Measurements from ENCODE around the gene TBC1D26. TPM values are rescaled to one million over a fixed set of nuclear protein-coding genes. Genes with fewer than 3 reads are reported as not detected.

TBC1D26 gene
- total RNA-seq, 1 experiment from 2014 or later: 3.5 TPM

DNA sequence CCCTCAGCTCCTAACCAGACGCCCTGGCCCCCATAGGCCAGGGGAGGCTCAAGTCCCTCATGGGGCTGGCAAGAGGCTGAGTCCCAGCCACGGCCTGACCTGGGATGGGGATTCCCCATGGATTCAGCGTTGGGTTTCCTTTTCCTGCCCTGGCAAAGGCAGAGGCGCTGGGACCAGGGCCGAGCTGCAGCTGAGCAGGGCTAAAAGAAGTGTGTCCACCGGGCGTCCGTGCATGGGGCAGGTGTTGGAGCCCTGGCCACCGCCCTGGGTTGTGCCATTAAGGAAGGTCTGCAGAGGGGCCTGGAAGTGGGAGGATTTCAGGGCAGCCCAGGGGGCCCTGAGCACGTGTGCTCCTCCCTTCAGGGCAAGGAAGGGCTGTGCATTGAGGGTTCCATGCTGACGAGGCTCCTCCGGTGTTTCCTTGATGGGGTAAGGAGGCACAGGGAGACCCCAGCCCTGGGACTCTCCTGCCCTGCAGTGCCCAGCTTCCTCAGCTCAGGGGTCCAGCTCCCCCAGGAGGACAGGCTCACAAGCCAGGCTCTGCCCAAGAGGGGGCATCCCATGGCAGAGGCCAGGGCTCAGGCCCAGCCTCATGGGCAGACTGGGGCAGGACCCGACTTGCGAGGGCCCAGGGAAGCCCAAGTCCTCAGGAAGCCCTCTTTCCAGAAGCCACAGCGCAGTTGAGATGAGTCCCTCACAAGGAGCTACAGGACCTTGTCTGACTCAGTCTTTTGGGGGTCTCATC is 10.1 kb downstream of the TBC1D26 start (continued):
- TF ChIP-seq, protein P1, sequence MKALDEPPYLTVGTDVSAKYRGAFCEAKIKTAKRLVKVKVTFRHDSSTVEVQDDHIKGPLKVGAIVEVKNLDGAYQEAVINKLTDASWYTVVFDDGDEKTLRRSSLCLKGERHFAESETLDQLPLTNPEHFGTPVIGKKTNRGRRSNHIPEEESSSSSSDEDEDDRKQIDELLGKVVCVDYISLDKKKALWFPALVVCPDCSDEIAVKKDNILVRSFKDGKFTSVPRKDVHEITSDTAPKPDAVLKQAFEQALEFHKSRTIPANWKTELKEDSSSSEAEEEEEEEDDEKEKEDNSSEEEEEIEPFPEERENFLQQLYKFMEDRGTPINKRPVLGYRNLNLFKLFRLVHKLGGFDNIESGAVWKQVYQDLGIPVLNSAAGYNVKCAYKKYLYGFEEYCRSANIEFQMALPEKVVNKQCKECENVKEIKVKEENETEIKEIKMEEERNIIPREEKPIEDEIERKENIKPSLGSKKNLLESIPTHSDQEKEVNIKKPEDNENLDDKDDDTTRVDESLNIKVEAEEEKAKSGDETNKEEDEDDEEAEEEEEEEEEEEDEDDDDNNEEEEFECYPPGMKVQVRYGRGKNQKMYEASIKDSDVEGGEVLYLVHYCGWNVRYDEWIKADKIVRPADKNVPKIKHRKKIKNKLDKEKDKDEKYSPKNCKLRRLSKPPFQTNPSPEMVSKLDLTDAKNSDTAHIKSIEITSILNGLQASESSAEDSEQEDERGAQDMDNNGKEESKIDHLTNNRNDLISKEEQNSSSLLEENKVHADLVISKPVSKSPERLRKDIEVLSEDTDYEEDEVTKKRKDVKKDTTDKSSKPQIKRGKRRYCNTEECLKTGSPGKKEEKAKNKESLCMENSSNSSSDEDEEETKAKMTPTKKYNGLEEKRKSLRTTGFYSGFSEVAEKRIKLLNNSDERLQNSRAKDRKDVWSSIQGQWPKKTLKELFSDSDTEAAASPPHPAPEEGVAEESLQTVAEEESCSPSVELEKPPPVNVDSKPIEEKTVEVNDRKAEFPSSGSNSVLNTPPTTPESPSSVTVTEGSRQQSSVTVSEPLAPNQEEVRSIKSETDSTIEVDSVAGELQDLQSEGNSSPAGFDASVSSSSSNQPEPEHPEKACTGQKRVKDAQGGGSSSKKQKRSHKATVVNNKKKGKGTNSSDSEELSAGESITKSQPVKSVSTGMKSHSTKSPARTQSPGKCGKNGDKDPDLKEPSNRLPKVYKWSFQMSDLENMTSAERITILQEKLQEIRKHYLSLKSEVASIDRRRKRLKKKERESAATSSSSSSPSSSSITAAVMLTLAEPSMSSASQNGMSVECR (CRISPR knock-in tag; IDR thresholded peaks at IDR 0.05; ENCODE audit: borderline replicate concordance): no peak
- TF ChIP-seq ETV6 (CRISPR knock-in tag; IDR thresholded peaks at IDR 0.05): no peak

DNA sequence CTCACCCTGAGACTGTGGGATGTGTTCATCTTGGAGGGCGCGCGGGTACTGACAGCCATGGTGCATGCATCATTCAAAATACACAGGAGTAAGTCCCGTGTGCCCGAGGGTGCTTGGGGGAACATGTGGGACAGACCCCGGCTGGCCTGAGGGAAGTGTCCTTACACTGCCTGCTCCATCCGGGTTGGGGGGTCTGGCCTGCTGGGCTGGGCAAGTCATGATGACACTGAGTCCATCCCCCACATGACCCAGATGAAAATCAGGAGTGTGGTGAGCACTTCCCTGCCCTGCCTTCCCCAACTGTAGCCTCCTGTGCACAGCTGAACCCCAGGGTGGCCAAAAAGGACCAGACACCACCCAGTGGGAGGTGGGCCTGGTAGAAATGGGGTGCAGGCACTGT is 10.8 kb downstream of the TBC1D26 start:
- ChIA-PET CTCF (no interaction called here), POLR2A (interaction anchor here (0.6 kb wide), 1 partner anchor 1855 kb away, joined by 3 read pairs; no protein-coding TSS in a partner anchor)
- Mint-ChIP-seq H3K4me3 (no peak overlapping the region), H3K9me3 (peaks cover 10% of the 10 kb centered on the region), H3K36me3 (no peaks in the 10 kb centered on the region), H3K27me3 (ENCODE audit: low read depth) (no peaks in the 10 kb centered on the region), H3K27ac (no peak overlapping the region), H3K4me1 (peaks cover 3% of the 10 kb centered on the region; the same call in 1 of the 2 replicates)
- ATAC-seq (no peak), DNase-seq (ENCODE audit: low spot score) (no peak)
- TF ChIP-seq, protein P2, sequence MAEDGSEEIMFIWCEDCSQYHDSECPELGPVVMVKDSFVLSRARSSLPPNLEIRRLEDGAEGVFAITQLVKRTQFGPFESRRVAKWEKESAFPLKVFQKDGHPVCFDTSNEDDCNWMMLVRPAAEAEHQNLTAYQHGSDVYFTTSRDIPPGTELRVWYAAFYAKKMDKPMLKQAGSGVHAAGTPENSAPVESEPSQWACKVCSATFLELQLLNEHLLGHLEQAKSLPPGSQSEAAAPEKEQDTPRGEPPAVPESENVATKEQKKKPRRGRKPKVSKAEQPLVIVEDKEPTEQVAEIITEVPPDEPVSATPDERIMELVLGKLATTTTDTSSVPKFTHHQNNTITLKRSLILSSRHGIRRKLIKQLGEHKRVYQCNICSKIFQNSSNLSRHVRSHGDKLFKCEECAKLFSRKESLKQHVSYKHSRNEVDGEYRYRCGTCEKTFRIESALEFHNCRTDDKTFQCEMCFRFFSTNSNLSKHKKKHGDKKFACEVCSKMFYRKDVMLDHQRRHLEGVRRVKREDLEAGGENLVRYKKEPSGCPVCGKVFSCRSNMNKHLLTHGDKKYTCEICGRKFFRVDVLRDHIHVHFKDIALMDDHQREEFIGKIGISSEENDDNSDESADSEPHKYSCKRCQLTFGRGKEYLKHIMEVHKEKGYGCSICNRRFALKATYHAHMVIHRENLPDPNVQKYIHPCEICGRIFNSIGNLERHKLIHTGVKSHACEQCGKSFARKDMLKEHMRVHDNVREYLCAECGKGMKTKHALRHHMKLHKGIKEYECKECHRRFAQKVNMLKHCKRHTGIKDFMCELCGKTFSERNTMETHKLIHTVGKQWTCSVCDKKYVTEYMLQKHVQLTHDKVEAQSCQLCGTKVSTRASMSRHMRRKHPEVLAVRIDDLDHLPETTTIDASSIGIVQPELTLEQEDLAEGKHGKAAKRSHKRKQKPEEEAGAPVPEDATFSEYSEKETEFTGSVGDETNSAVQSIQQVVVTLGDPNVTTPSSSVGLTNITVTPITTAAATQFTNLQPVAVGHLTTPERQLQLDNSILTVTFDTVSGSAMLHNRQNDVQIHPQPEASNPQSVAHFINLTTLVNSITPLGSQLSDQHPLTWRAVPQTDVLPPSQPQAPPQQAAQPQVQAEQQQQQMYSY (CRISPR knock-in tag; IDR thresholded peaks at IDR 0.05): no peak
- TF ChIP-seq, protein P3, sequence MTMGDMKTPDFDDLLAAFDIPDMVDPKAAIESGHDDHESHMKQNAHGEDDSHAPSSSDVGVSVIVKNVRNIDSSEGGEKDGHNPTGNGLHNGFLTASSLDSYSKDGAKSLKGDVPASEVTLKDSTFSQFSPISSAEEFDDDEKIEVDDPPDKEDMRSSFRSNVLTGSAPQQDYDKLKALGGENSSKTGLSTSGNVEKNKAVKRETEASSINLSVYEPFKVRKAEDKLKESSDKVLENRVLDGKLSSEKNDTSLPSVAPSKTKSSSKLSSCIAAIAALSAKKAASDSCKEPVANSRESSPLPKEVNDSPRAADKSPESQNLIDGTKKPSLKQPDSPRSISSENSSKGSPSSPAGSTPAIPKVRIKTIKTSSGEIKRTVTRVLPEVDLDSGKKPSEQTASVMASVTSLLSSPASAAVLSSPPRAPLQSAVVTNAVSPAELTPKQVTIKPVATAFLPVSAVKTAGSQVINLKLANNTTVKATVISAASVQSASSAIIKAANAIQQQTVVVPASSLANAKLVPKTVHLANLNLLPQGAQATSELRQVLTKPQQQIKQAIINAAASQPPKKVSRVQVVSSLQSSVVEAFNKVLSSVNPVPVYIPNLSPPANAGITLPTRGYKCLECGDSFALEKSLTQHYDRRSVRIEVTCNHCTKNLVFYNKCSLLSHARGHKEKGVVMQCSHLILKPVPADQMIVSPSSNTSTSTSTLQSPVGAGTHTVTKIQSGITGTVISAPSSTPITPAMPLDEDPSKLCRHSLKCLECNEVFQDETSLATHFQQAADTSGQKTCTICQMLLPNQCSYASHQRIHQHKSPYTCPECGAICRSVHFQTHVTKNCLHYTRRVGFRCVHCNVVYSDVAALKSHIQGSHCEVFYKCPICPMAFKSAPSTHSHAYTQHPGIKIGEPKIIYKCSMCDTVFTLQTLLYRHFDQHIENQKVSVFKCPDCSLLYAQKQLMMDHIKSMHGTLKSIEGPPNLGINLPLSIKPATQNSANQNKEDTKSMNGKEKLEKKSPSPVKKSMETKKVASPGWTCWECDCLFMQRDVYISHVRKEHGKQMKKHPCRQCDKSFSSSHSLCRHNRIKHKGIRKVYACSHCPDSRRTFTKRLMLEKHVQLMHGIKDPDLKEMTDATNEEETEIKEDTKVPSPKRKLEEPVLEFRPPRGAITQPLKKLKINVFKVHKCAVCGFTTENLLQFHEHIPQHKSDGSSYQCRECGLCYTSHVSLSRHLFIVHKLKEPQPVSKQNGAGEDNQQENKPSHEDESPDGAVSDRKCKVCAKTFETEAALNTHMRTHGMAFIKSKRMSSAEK (CRISPR knock-in tag; IDR thresholded peaks at IDR 0.05; ENCODE audit: borderline replicate concordance): no peak
- TF ChIP-seq, protein P4, sequence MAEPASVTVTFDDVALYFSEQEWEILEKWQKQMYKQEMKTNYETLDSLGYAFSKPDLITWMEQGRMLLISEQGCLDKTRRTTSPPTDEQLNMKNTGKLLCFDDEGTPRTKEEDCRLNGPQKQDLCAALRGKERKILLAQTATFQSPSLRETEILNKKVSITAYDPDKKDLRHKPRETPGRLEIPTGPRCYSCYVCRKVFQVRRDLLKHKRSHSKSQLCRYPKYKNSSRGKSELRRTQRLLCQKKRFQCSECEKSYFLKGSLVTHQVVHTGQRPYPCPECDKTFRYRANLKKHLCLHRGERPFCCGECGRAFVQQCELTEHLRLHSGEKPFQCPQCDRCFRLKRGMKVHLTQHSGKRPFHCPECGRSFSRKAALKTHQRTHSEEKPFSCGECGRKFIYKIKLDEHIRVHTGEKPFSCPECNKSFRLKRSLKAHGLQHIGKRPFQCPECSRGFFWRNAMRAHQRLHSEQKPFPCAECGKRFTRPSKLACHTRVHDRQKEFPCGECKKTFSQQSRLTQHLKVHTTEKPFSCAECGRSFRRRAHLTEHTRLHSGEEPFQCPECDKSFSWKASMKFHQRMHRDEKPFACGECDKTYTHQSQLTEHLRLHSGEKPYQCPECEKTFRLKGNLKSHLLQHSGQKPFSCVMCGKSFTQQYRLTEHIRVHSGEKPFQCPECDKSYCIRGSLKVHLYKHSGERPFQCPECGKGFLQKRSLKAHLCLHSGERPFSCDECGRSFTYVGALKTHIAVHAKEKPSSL (CRISPR knock-in tag; conservative IDR thresholded peaks at IDR 0.05): no peak
- TF ChIP-seq ATF1 (CRISPR knock-in tag; IDR thresholded peaks at IDR 0.05) (no peak), NR2C2 (CRISPR knock-in tag; IDR thresholded peaks at IDR 0.05) (no peak), RORB (CRISPR knock-in tag; IDR thresholded peaks at IDR 0.05) (no peak), ESRRA (CRISPR knock-in tag; IDR thresholded peaks at IDR 0.05; ENCODE audit: borderline replicate concordance) (no peak), SP1 (CRISPR knock-in tag; conservative IDR thresholded peaks at IDR 0.05) (no peak), ZNF396 (CRISPR knock-in tag; IDR thresholded peaks at IDR 0.05; ENCODE audit: borderline replicate concordance) (no peak), ZNF121 (CRISPR knock-in tag; IDR thresholded peaks at IDR 0.05) (no peak)
- TF ChIP-seq, protein P5, sequence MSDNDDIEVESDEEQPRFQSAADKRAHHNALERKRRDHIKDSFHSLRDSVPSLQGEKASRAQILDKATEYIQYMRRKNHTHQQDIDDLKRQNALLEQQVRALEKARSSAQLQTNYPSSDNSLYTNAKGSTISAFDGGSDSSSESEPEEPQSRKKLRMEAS (CRISPR knock-in tag; IDR thresholded peaks at IDR 0.05): no peak
- TF ChIP-seq, protein P6, sequence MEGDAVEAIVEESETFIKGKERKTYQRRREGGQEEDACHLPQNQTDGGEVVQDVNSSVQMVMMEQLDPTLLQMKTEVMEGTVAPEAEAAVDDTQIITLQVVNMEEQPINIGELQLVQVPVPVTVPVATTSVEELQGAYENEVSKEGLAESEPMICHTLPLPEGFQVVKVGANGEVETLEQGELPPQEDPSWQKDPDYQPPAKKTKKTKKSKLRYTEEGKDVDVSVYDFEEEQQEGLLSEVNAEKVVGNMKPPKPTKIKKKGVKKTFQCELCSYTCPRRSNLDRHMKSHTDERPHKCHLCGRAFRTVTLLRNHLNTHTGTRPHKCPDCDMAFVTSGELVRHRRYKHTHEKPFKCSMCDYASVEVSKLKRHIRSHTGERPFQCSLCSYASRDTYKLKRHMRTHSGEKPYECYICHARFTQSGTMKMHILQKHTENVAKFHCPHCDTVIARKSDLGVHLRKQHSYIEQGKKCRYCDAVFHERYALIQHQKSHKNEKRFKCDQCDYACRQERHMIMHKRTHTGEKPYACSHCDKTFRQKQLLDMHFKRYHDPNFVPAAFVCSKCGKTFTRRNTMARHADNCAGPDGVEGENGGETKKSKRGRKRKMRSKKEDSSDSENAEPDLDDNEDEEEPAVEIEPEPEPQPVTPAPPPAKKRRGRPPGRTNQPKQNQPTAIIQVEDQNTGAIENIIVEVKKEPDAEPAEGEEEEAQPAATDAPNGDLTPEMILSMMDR (IDR thresholded peaks at IDR 0.05): no peak
- TF ChIP-seq, protein P7, sequence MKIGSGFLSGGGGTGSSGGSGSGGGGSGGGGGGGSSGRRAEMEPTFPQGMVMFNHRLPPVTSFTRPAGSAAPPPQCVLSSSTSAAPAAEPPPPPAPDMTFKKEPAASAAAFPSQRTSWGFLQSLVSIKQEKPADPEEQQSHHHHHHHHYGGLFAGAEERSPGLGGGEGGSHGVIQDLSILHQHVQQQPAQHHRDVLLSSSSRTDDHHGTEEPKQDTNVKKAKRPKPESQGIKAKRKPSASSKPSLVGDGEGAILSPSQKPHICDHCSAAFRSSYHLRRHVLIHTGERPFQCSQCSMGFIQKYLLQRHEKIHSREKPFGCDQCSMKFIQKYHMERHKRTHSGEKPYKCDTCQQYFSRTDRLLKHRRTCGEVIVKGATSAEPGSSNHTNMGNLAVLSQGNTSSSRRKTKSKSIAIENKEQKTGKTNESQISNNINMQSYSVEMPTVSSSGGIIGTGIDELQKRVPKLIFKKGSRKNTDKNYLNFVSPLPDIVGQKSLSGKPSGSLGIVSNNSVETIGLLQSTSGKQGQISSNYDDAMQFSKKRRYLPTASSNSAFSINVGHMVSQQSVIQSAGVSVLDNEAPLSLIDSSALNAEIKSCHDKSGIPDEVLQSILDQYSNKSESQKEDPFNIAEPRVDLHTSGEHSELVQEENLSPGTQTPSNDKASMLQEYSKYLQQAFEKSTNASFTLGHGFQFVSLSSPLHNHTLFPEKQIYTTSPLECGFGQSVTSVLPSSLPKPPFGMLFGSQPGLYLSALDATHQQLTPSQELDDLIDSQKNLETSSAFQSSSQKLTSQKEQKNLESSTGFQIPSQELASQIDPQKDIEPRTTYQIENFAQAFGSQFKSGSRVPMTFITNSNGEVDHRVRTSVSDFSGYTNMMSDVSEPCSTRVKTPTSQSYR (CRISPR knock-in tag; IDR thresholded peaks at IDR 0.05): no peak

Data from WTC11 (cell line).